Activated T-cell treated with anti-CD3 and anti-CD28 coated beads, Interleukin-2, amount 50 U/mL, for 1 hour (primary cell): Measurements from ENCODE around the gene CIRBP.

Source experiments
- DNase-seq: peaks from one replicate; pipeline ENCODE4 v3.0.0-alpha.2; 2020

CIRBP gene

DNA sequence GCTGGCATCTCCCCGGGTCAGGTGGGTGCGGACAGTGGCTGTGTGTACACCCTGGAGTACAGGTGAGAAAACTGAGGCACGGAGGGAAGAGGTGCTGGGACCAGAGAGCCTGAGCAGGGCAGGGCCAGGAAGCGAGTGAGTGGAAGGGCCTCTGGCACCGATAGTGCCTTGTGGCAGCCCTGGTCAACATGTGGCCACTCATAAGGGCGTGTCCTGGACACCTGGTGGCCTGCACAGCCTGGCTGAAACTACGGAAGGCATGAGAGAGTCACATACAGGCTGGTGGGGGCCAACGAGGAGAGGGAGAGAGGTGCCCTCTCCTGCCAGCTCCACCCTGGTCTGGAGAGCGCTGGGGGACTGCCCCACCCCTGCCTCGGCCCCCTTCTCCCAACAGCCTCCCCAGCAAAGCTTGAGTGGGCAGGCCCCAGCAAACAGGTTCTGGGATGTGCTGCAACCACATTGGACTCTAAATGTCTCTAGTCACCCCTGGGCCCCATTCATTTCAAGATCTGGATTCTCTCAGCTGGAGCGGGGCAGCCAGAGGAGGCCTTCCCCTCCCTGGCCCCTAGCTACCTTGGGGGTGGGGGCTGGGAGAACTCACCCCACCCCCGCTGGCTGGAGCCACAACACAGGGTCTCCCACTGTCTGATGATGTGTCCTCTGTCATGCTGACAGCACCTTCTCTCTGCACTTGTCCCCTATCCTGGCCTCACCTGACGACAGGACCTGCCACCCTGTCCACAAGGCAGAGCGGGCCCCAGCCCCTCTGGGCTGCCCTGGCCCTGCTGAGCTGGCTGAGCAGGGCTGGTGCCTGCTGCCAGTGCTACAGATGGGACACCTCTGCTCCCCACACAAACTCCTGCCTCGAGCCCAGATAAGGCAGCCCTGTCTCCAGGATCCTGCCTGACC lies 37.1 kb upstream of the CIRBP start:
- DNase-seq, result no peak

DNA sequence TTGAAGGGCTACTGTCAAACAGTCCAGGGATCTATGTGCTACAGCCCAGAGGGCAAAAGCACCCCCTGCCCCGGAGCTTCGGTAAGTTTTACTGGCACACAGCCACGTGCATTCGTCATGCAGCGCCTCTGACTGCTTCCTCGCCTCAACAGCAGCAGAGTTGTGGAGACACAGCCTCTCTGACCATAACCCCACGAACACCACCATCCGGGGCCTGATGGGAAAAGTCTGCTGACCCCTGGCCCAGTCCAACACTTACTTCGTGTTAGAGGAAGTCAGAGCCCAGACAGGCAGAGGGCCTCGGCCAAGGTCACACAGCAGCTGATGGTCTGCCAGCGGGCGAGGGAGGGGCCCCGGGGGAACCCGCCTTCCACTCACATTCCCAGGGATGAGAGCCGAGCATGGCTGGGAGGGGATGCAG lies 36.5 kb upstream of the CIRBP start:
- DNase-seq, result no peak

DNA sequence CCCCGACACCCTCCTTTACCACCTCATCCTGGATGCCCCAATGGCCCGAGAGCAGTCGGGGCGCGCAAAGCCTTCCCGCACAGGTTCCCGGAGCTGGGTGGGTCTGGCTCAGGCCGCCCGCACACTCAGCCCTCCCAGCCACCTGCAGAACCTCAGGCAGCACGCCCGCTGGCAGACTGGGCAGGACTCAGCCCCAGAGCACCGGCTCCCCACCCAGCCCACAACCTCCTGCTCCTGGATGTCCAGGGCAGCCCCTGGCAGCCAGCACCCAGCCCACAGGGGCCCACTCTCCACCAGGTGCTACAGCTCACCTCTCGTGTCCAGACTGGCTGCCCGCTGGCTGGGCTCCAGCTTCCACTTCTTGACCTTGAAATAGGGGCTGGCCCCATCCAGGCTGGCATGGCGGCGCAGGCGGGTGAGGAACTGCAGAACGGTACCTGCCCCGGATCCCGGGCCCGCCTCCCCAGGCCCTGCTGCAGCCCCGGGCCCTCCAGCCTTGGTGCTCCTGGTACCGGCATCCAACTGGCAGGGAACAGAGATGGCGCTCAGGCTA lies 35.9 kb upstream of the CIRBP start:
- no peak for DNase-seq

DNA sequence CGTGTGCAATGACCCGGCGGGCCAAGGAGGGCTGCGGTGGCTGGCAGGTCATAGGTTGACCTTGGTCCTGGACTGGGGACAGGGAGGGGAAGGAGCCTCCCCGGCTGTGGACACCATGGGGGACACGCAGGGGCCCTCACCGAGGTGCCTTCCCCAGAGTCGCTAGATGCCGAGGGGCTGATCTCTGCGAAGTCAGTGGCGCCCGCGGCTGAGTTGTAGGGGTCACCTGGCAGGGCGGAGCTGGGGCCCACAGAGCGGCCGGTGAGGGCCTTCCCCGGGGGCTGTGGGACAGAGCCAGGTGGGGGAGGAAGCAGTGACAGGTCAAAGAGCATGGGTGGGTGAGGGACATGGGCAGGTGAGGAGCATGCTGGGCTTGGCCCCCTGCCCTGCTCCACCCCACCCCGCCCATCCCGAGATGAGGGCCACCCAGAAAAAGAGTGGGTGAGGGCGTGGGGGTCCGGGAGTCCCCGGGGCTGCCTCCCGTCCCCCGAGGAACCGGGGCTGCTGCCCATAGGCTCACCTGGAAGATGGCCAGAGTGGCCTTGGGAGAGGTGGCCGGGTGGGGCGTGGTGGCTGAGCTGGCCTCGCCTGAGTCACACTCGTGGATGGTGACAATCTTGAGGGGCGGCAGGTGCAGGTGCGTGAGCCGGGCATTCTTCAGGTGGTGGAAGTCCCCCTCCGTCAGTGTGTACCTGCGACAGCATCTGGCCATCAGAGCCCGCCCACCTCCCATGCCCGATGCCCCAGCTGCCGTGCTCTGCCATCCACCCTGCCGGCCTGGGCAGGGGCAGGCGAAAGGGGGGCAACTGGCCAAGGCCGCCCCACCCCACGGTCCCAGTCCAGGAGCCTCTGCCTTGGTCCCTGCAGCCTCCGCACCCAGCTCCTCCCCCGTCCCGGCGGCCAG lies 34.8 kb upstream of the CIRBP start:
- DNase-seq, result no peak

DNA sequence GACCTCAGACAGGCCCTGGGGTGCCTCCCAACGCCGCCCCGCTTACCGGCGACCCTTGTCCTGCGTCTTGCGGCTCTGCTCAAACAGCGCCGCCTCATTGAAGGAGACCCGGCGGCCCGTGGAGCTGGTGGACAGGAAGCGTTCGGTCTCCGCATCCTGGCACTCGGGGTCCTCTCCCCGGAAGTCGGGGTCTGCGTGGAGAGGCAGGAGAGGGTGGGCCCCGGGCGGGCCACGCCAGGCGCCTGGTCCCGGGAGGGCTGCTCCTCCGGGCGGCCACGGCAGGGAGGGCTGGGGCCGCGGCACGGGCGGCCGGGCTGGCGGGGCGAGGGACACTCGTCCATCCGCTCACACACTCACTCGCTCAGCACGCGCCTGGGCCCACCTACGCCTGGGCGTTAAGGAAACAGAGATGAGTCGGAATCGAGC lies 34.2 kb upstream of the CIRBP start:
- no peak for DNase-seq

DNA sequence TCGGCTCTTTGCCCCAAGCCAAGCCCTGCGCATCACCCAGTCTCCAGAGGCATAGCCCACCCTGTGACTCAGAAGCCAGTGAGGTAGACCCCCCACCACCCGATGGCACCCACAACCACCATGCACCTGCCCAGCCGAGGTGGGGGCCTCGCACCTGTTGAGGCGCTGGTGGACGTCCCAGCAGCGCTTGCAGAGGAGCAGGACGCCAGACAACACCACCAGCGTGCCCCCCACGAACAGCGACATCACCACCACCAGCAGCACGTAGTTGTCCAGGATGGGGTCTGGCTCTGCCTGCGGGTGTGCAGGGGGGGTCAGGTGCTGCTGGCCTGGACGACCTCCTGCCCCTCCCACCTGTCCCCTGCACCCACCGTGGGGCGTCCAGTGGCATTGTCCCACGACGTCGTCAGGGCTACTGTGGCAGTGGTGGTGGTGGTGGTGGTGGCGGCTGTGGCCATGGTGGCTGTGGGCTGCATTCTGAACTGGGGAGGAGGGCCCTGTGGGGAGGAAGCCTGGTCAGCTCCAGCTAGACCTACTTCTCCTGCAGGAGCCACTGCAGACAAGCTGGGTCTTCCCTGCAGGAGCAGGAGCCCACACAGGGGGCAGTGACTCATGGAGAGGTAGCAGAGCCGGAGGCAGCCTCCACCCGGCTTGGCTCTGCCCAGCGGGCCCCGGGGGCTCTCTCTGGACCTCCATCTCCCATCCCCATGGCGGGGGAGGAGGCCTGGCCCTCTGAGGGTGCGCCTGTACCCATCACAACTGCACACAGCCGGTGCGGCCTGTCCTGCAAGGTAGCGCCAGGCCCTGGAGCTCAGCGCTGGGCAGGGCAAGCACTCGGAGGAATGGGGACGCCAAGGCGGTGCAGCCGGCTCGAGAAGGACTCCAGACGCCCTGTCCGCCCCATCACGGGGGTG lies 33.2 kb upstream of the CIRBP start:
- DNase-seq, result no peak

DNA sequence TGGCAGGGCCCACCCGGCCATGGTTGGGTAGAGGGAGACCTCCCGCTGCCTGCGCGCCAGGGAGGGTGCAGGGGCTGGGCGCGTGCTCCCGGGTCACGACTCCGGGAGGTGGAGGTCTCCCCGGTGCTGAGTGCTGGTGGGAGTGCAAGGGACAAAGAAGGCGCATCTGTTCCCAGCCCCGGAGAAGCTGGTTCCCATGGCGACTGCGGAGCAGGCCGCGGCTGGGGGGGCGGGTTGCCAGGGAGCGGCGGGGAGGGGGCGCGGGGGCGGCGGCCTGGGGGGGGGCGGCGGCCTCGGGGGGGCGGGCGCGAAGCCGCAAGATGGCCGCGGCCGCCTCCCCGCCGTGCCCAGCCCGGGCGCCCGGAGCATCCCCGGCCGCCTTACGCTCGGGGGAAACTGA lies 32.6 kb upstream of the CIRBP start:
- no peak for DNase-seq

DNA sequence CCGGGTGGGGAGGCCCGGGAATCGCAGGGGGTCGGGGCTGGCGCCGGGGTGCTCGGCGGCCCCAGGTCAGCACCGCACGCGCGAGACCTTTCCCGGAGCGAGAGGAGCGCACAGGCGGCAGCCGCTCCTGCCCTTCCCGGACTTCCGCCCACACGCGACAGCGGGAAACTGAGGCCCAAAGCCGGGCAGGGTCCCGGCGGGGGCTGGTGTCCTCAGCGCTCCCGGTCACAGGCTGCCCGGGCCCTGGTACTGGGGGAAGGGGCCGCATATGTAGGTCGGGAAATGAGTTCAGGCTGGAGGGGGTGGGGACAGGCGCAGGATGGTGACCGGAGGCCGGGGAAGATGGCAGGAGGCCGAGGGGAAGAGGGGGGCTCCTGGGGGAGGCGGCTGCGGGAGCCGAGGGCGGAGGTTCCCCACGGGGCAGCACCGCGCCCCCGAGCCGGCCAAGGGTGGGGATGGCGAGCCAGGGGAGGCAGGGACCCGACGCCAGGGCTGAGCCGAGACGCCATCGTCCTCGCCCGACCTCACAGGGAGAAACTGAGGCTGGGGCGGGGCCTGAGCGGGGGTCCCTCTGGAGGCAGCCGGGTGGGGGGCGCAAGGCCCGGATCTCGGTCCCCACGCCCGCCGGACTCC lies 32.0 kb upstream of the CIRBP start:
- no peak for DNase-seq

DNA sequence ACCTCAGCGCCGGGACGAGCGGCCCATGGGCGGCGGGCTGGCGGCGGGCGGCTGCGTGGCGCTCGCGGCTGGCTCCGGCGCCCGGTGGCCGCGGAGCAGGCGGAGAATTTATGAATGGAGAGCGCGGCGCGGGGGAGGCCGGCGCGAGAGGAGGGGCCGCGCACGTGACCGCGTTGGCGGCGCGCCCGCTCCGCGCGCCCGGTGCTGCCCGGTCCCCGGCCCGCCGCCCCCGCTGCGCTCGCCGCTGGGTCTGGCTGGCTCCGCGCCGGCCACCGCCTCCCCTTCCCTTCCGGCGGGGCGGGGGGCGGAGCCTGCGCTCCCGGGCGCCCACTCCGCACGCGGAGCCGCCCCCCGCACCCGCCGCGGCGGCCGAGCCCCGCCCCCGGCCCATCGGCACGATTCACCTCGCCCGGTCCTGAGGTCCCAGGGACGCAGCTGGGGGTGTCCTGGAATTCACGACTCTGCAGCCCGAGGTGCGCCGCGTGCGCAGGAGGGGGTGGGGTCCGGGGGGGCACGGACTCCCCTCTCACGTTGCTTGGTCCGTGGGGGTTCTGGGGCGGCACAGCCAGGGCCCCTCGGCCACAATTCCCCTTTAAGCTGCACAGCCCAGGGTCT lies 31.3 kb upstream of the CIRBP start, which contains the start of gene CBARP:
CBARP (minus strand) TSS at position 252 of the 615 bp plus-strand sequence. CDS start 1,905 bp downstream, outside the sequence.
- DNase-seq, result peak; percentile 60

DNA sequence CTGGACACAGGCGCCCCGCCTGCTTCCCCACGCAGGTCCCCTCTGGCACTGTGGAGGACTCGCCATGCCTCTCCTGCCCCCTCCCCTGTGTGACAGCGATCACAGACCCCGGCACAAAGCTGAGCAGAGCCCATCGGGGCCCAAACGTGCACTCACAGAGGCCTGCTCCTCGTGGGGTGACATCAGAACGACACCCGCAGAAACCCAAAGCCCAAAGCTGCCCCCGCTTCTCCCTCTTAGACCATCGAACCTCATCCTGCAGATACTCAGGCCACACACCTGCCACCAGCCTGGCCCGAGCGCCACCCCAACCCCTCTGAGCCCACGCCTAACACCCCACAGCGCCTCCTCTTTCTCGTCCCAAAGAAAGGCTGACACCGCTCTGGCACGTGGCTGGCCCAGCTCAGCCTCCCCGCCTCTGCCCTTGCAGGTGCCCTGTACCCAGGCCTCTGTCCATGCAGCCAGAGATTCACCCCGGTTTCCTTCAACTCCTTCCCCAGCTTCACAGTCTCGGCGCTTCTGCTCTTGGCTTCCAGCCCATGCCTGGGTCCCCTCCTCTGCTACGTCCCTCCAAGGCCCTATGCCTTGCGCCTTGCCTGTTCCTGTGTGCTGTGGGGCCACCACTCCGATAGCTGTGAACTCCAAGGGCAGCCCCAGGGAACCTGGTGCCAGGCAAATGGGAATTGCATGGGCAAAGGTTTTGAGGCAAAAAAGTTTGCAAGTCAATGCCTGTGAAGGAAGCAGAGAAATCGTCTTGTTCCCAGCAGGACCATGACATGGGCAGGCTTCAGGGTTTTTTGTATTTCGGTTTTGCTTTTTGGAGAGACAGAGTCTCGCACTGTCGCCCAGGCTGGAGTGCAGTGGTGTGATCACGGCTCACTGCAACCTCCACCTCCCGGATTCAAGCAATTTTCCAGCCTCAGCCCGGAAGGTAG lies 30.5 kb upstream of the CIRBP start:
- peak; percentile 49 for DNase-seq

DNA sequence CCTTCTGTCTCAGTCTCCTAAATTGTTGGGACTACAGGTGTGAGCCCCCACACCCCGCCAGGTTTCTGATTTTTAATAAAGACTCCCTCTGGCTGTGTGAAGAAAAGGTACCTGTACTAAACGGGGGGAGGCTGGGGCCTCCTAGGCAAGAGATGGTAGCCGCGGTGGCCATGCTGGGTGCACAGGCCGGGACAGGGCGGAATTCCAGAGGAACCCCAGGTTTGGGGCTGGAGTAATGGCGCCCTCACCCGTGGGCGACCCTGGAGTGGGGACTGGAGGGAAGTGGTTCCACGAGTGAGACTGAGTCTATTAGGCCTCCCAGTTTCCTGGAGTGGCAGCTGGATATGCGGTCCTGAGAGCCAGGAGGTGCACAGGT lies 29.7 kb upstream of the CIRBP start:
- DNase-seq, result no peak

DNA sequence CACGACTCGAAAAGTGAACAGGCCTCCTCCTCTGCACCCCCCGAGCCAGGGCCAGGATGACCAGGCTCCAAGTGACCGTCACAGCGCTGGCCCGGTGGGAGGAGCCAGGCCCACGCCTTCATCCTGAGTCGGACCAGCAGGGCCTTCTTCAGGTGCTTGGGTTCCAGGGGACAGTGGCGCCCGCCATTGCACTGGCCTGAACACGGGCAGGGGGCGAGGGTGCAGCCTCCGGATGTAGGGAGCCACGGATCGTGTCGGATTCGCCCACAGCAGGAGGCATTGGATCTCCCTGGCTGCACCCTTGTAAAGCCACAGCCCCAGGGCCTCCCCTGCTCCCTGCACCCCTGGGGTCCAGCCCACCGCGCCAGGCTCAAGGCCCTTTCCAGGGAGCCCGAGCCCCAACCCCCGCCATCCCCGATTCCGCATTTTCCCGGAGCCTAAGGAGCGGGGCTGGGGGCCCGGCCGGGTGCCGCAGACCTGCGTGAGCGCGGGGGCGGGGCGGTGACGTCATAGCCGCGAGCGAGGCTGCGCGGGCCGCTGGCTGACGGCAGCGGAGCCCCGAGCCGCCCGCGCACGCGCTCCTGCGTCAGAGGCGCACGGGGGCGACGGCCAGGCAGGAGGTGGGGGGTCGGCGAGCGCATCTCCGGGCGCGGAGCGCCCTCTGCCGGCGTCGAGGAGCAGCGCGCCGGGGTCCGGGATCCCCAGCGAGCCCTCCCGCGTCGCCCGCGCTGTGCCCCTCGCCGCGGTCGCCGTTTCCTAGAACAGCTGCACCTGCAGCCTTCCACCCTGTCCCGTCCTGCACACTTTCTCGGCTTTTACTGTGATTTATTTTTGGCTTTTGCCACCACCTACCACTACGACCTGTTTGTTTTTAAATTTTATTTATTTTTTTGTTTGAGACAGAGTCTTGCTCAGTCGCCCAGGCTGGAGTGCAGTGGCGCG lies 29.1 kb upstream of the CIRBP start:
- peak; percentile 99 for DNase-seq

DNA sequence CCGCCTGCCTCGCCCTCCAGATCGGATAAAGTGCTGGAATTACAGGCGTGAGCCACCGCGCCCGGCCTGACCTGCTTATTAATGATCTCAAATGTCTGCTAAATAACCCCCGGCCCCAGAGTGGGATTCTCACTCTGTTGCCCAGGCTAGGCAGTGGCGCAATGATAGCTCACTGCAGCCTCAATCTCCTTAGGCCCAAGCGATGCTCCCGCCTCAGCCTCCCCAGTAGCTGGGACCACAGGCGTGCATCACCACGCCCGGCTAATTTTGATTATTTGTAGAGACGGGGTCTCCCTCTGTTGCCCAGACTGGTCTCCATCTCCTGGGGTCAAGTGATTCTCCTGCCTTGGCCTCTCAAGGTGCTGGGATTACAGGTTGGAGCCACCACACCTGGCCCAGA lies 28.2 kb upstream of the CIRBP start:
- peak; percentile 32 for DNase-seq

DNA sequence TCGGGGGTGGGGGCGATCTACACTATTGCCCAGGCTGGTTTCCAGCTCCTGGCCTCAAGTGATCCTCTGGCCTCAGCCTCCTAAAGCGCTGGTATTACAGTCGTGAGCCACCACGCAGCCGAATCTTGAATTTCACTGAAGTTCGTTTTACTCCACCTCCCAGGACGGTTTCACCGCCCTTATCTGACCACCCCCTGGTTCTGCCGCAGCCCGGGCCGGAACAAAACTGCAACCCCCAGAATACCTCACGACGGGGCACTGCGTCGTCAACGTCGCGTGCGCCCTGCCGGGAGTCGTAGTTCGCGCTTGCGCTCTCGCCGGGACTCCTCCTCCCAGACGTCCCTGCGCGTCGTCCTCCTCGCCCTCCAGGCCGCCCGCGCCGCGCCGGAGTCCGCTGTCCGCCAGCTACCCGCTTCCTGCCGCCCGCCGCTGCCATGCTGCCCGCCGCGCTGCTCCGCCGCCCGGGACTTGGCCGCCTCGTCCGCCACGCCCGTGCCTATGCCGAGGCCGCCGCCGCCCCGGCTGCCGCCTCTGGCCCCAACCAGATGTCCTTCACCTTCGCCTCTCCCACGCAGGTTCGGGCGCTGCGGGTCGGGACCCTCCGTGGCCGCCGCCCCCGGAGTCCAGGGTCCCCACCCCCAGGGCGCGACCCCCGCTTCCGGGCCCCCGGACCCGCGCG lies 27.6 kb upstream of the CIRBP start, which contains the start of gene ATP5F1D:
ATP5F1D (plus strand) TSS at position 335 of the 679 bp plus-strand sequence; CDS start at position 435, 100 bp downstream.
- peak; percentile 94 for DNase-seq

DNA sequence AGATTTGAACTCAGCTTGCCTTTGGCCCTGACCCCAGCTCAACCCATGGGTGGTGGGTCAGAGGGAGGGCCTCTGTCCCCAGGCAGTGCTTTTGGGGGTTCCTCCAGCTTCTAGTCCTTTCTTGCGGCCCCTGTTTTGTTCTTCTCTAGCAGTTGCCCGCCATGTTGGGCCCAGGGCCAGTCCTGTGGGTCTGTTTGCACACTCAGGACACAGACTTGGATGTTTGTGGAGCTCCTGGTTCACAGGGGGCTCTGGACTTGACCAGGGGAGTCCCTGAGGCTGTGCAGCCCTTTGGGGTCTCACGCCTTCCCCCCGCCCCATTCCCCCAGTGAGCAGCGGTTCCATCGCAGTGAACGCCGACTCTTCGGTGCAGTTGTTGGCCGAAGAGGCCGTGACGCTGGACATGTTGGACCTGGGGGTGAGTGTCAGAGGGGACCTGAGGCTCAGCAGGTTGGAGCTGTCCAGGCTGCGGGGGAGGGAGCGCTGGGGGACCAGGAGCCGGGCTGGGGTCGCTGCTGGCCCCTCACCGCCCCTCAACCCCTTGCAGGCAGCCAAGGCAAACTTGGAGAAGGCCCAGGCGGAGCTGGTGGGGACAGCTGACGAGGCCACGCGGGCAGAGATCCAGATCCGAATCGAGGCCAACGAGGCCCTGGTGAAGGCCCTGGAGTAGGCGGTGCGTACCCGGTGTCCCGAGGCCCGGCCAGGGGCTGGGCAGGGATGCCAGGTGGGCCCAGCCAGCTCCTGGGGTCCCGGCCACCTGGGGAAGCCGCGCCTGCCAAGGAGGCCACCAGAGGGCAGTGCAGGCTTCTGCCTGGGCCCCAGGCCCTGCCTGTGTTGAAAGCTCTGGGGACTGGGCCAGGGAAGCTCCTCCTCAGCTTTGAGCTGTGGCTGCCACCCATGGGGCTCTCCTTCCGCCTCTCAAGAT lies 25.1 kb upstream of the CIRBP start:
- peak; percentile 94 for DNase-seq

DNA sequence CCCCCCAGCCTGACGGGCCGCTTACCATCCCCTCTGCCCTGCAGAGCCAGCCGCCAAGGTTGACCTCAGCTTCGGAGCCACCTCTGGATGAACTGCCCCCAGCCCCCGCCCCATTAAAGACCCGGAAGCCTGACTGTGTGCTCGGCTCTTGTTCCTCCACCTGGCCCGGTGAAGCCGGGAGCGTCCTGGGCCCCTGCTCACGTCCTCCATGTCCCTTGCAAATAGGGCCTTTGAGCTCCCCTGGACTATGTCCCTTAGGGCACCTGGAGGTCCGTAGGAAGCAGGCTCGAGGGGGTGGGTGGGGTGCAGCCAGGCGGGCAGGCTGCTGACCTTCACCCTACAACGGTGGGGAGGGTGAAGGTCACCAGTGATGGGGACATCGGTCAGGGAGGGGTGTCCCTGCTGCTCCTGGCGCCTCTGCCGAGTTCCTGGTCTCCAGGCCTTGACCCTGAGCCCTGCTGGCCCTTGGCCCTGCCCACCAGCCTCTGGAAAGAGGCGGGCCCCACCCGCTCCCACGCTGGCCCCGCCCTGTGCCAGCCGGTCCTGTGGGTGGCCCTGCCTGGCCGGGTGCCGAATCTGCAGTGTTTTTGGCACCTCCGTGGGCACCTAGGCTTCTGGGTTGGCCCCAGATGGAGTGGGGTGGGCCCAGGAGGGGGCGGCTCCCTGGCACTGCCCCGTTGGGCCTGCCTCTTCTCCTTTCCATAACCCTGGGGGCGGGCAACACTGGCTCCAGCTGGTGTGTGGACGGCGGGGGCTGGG lies 24.3 kb upstream of the CIRBP start:
- peak; percentile 47 for DNase-seq
